HG02973 (cell line): Measurements from ENCODE around the gene AKAP6.

ENCODE experiments used
- ATAC-seq: cut with Tn5 transposase; IDR thresholded peaks from one replicate; pipeline ENCODE4 v1.9.1; 2021; ENCODE audit warnings: moderate library complexity; ENCODE audit not compliant: unreplicated experiment

Gene AKAP6

GRCh38 chr14:32329146-32329545 lies at the start of gene AKAP6:
TSS of gene AKAP6 (plus strand) at chr14:32329298. CDS start at chr14:32433494, 104,196 bp downstream.
- no peak for ATAC-seq

- ATAC-seq = no peak
These were observed 42.5 kb upstream of the AKAP6 start for GRCh38 chr14:32286602-32287001.

- no peak for ATAC-seq
These were observed 32.7 kb upstream of the AKAP6 start for GRCh38 chr14:32296366-32296765.

- no peak for ATAC-seq
These were observed 30.8 kb upstream of the AKAP6 start for GRCh38 chr14:32298346-32298745.

GRCh38 chr14:32300136-32300535 lies 29.0 kb upstream of the AKAP6 start:
- ATAC-seq = no peak

- ATAC-seq = no peak
These were observed 25.2 kb upstream of the AKAP6 start for GRCh38 chr14:32303865-32304264.

GRCh38 chr14:32304296-32304695 lies 24.8 kb upstream of the AKAP6 start:
- ATAC-seq = no peak

- no peak for ATAC-seq
These were observed 22.5 kb upstream of the AKAP6 start for GRCh38 chr14:32306549-32306948.

GRCh38 chr14:32307881-32308582 lies 21.1 kb upstream of the AKAP6 start:
- no peak for ATAC-seq

- ATAC-seq = no peak
These were observed 18.2 kb upstream of the AKAP6 start for GRCh38 chr14:32310876-32311275.

- ATAC-seq = no peak
These were observed 17.6 kb upstream of the AKAP6 start for GRCh38 chr14:32311294-32312009.

GRCh38 chr14:32312010-32312331 lies 17.1 kb upstream of the AKAP6 start:
- no peak for ATAC-seq

- no peak for ATAC-seq
These were observed 15.2 kb upstream of the AKAP6 start for GRCh38 chr14:32313844-32314376.

- no peak for ATAC-seq
These were observed 10.9 kb upstream of the AKAP6 start for GRCh38 chr14:32318087-32318795.

- ATAC-seq = no peak
These were observed 9.6 kb upstream of the AKAP6 start for GRCh38 chr14:32319368-32320049.

- ATAC-seq = no peak
These were observed 4.5 kb upstream of the AKAP6 start for GRCh38 chr14:32324601-32325000.

GRCh38 chr14:32327255-32327961 lies 1.7 kb upstream of the AKAP6 start:
- ATAC-seq = no peak

- no peak for ATAC-seq
These were observed 690 bp downstream of the AKAP6 start for GRCh38 chr14:32329690-32330285.

- no peak for ATAC-seq
These were observed 1.4 kb downstream of the AKAP6 start for GRCh38 chr14:32330351-32331111.
